Measurements from ENCODE around the gene TCF12. TPM values are rescaled to one million over a fixed set of nuclear protein-coding genes. Genes with fewer than 3 reads are reported as not detected.
A peak's percentile ranks its signal among the peaks of the same experiment; 100 is the strongest.

TCF12 gene
- total and polyA plus RNA-seq, 5 donors from 2014 or later: 45.7 to 83.7 (median 68.2) TPM

GRCh38 chr15:56894601-56895000, 23.8 kb upstream of the TCF12 start:
- no peak overlapping the region for H3K27ac Mint-ChIP-seq
- peaks cover 0 to 4% (median 0%) of the 10 kb centered on the region in 7 donors for H3K9me3 Mint-ChIP-seq
- Histone ChIP-seq H3K9me3 (ENCODE audit: control insufficient read depth in 2 of 2, low read length in 2 of 2) (no peaks in the 10 kb centered on the region), H3K36me3 (ENCODE audit: control insufficient read depth, insufficient read depth, low read length) (no peaks in the 10 kb centered on the region), H3K27me3 (ENCODE audit: control insufficient read depth, insufficient read depth, low read length) (no peaks in the 10 kb centered on the region), H3K27ac (ENCODE audit: insufficient read depth, low read length, poor library complexity, severe bottlenecking) (no peak overlapping the region), H3K4me1 (ENCODE audit: control insufficient read depth, insufficient read depth, low read length, poor library complexity, severe bottlenecking) (no peaks in the 10 kb centered on the region), H3K4me3 (ENCODE audit: low read depth, low read length) (no peak overlapping the region)
- no peaks in the 10 kb centered on the region for H3K4me1 Mint-ChIP-seq
- DNase-seq: no peak
- H3K27me3 Mint-ChIP-seq: peaks cover 4% of the 10 kb centered on the region
- no peak overlapping the region for H3K4me3 Mint-ChIP-seq
- ATAC-seq (ENCODE audit: low read depth in 2 of 2): no peak
- H3K36me3 Mint-ChIP-seq: peaks cover 3% of the 10 kb centered on the region

- peaks cover 3% of the 10 kb centered on the region for H3K27me3 Mint-ChIP-seq
- H3K9me3 ChIP-seq (ENCODE audit: control insufficient read depth in 2 of 2, low read length in 2 of 2): no peaks in the 10 kb centered on the region
- H3K27ac ChIP-seq (ENCODE audit: insufficient read depth, low read length, poor library complexity, severe bottlenecking): no peak overlapping the region
- peaks cover 4 to 12% (median 9%) of the 10 kb centered on the region in 4 donors for H3K4me1 Mint-ChIP-seq
- H3K36me3 Mint-ChIP-seq: peaks cover 8% of the 10 kb centered on the region
- DNase-seq: no peak
- H3K4me1 ChIP-seq (ENCODE audit: control insufficient read depth, insufficient read depth, low read length, poor library complexity, severe bottlenecking): peaks cover 5% of the 10 kb centered on the region
- peaks cover 0 to 4% (median 0%) of the 10 kb centered on the region in 7 donors for H3K9me3 Mint-ChIP-seq
- H3K27ac Mint-ChIP-seq: no peak overlapping the region
- H3K4me3 ChIP-seq (ENCODE audit: low read depth, low read length): no peak overlapping the region
- peak overlapping the region in 2 of 4 donors; percentile 5 to 65 for H3K4me3 Mint-ChIP-seq
- no peaks in the 10 kb centered on the region for H3K36me3 ChIP-seq (ENCODE audit: control insufficient read depth, insufficient read depth, low read length)
- no peaks in the 10 kb centered on the region for H3K27me3 ChIP-seq (ENCODE audit: control insufficient read depth, insufficient read depth, low read length)
- no peak for ATAC-seq (ENCODE audit: low read depth in 2 of 2)
These were observed 16.5 kb upstream of the TCF12 start for GRCh38 chr15:56901931-56902330.

GRCh38 chr15:56906766-56907165, 11.7 kb upstream of the TCF12 start:
- Mint-ChIP-seq H3K4me3 (peak overlapping the region; percentile 29 to 88 (median 72)), H3K27ac (peak overlapping the region in 2 of 3 donors; percentile 70), H3K36me3 (peaks cover 5% of the 10 kb centered on the region), H3K9me3 (peaks cover 0 to 2% (median 0%) of the 10 kb centered on the region in 7 donors), H3K4me1 (peaks cover 9 to 23% (median 15%) of the 10 kb centered on the region in 4 donors), H3K27me3 (no peaks in the 10 kb centered on the region)
- Histone ChIP-seq H3K27me3 (ENCODE audit: control insufficient read depth, insufficient read depth, low read length) (no peaks in the 10 kb centered on the region), H3K4me3 (ENCODE audit: low read depth, low read length) (peak overlapping the region; percentile 84), H3K27ac (ENCODE audit: insufficient read depth, low read length, poor library complexity, severe bottlenecking) (no peak overlapping the region), H3K36me3 (ENCODE audit: control insufficient read depth, insufficient read depth, low read length) (no peaks in the 10 kb centered on the region), H3K9me3 (ENCODE audit: control insufficient read depth in 2 of 2, low read length in 2 of 2) (no peaks in the 10 kb centered on the region), H3K4me1 (ENCODE audit: control insufficient read depth, insufficient read depth, low read length, poor library complexity, severe bottlenecking) (peaks cover 8% of the 10 kb centered on the region)
- DNase-seq (peak in 1 of 3 donors; percentile 13), ATAC-seq (ENCODE audit: low read depth in 2 of 2) (no peak)

GRCh38 chr15:56910801-56911200, 7.6 kb upstream of the TCF12 start:
- no peaks in the 10 kb centered on the region for H3K36me3 ChIP-seq (ENCODE audit: control insufficient read depth, insufficient read depth, low read length)
- H3K27ac Mint-ChIP-seq: no peak overlapping the region

GRCh38 chr15:56913241-56913640, 5.2 kb upstream of the TCF12 start:
- H3K36me3 ChIP-seq (ENCODE audit: control insufficient read depth, insufficient read depth, low read length): no peaks in the 10 kb centered on the region
- H3K4me3 ChIP-seq (ENCODE audit: low read depth, low read length): no peak overlapping the region
- H3K27me3 ChIP-seq (ENCODE audit: control insufficient read depth, insufficient read depth, low read length): no peaks in the 10 kb centered on the region
- DNase-seq (no peak), ATAC-seq (ENCODE audit: low read depth in 2 of 2) (no peak)
- Mint-ChIP-seq H3K27ac (peak overlapping the region in 2 of 3 donors; percentile 27 to 57), H3K36me3 (no peaks in the 10 kb centered on the region), H3K4me3 (peak overlapping the region in 2 of 4 donors; percentile 6 to 43), H3K27me3 (no peaks in the 10 kb centered on the region), H3K4me1 (peaks cover 12 to 40% (median 27%) of the 10 kb centered on the region in 4 donors), H3K9me3 (no peaks in the 10 kb centered on the region)
- H3K4me1 ChIP-seq (ENCODE audit: control insufficient read depth, insufficient read depth, low read length, poor library complexity, severe bottlenecking): peaks cover 14% of the 10 kb centered on the region
- no peak overlapping the region for H3K27ac ChIP-seq (ENCODE audit: insufficient read depth, low read length, poor library complexity, severe bottlenecking)
- no peaks in the 10 kb centered on the region for H3K9me3 ChIP-seq (ENCODE audit: control insufficient read depth in 2 of 2, low read length in 2 of 2)

More at GRCh38 chr15:56910801-56911200, 7.6 kb upstream of the TCF12 start:
- Histone ChIP-seq H3K4me3 (ENCODE audit: low read depth, low read length) (no peak overlapping the region), H3K27me3 (ENCODE audit: control insufficient read depth, insufficient read depth, low read length) (no peaks in the 10 kb centered on the region), H3K4me1 (ENCODE audit: control insufficient read depth, insufficient read depth, low read length, poor library complexity, severe bottlenecking) (peaks cover 8% of the 10 kb centered on the region), H3K9me3 (ENCODE audit: control insufficient read depth in 2 of 2, low read length in 2 of 2) (no peaks in the 10 kb centered on the region), H3K27ac (ENCODE audit: insufficient read depth, low read length, poor library complexity, severe bottlenecking) (no peak overlapping the region)
- Mint-ChIP-seq H3K36me3 (no peaks in the 10 kb centered on the region), H3K4me3 (no peak overlapping the region), H3K9me3 (no peaks in the 10 kb centered on the region), H3K4me1 (peaks cover 9 to 35% (median 25%) of the 10 kb centered on the region in 4 donors), H3K27me3 (no peaks in the 10 kb centered on the region)
- ATAC-seq (ENCODE audit: low read depth in 2 of 2): no peak
- DNase-seq: no peak

GRCh38 chr15:56913670-56914069, 4.8 kb upstream of the TCF12 start:
- Mint-ChIP-seq H3K4me3 (peak overlapping the region in 2 of 4 donors; percentile 6 to 43), H3K27me3 (no peaks in the 10 kb centered on the region), H3K9me3 (no peaks in the 10 kb centered on the region), H3K4me1 (peaks cover 12 to 40% (median 26%) of the 10 kb centered on the region in 4 donors), H3K36me3 (no peaks in the 10 kb centered on the region), H3K27ac (peak overlapping the region in 2 of 3 donors; percentile 27 to 57)
- no peak for DNase-seq
- no peak for ATAC-seq (ENCODE audit: low read depth in 2 of 2)
- H3K27me3 ChIP-seq (ENCODE audit: control insufficient read depth, insufficient read depth, low read length): no peaks in the 10 kb centered on the region
- H3K4me3 ChIP-seq (ENCODE audit: low read depth, low read length): no peak overlapping the region
- no peaks in the 10 kb centered on the region for H3K9me3 ChIP-seq (ENCODE audit: control insufficient read depth in 2 of 2, low read length in 2 of 2)
- H3K4me1 ChIP-seq (ENCODE audit: control insufficient read depth, insufficient read depth, low read length, poor library complexity, severe bottlenecking): peaks cover 14% of the 10 kb centered on the region
- H3K27ac ChIP-seq (ENCODE audit: insufficient read depth, low read length, poor library complexity, severe bottlenecking): no peak overlapping the region
- H3K36me3 ChIP-seq (ENCODE audit: control insufficient read depth, insufficient read depth, low read length): no peaks in the 10 kb centered on the region

- H3K4me3 ChIP-seq (ENCODE audit: low read depth, low read length): no peak overlapping the region
- no peaks in the 10 kb centered on the region for H3K36me3 ChIP-seq (ENCODE audit: control insufficient read depth, insufficient read depth, low read length)
- no peaks in the 10 kb centered on the region for H3K9me3 ChIP-seq (ENCODE audit: control insufficient read depth in 2 of 2, low read length in 2 of 2)
- peaks cover 5% of the 10 kb centered on the region for H3K27me3 Mint-ChIP-seq
- no peaks in the 10 kb centered on the region for H3K9me3 Mint-ChIP-seq
- H3K27ac ChIP-seq (ENCODE audit: insufficient read depth, low read length, poor library complexity, severe bottlenecking): no peak overlapping the region
- H3K36me3 Mint-ChIP-seq: peaks cover 6% of the 10 kb centered on the region
- DNase-seq (no peak), ATAC-seq (ENCODE audit: low read depth in 2 of 2) (no peak)
- H3K4me1 Mint-ChIP-seq: peaks cover 20 to 52% (median 37%) of the 10 kb centered on the region in 4 donors
- H3K27ac Mint-ChIP-seq: no peak overlapping the region
- H3K4me1 ChIP-seq (ENCODE audit: control insufficient read depth, insufficient read depth, low read length, poor library complexity, severe bottlenecking): peaks cover 27% of the 10 kb centered on the region
- peak overlapping the region in 3 of 4 donors; percentile 7 to 70 (median 69) for H3K4me3 Mint-ChIP-seq
- H3K27me3 ChIP-seq (ENCODE audit: control insufficient read depth, insufficient read depth, low read length): no peaks in the 10 kb centered on the region
These were observed 2.6 kb upstream of the TCF12 start for GRCh38 chr15:56915888-56916287.

- no peak overlapping the region for H3K27ac ChIP-seq (ENCODE audit: insufficient read depth, low read length, poor library complexity, severe bottlenecking)
- peak overlapping the region; percentile 52 to 92 (median 81) for H3K27ac Mint-ChIP-seq
- peak overlapping the region; percentile 89 to 96 (median 94) for H3K4me3 Mint-ChIP-seq
These were observed 1.5 kb upstream of the TCF12 start for GRCh38 chr15:56916825-56917477.

More at GRCh38 chr15:56916825-56917477, 1.5 kb upstream of the TCF12 start:
- peak overlapping the region; percentile 87 for H3K4me3 ChIP-seq (ENCODE audit: low read depth, low read length)
- H3K4me1 Mint-ChIP-seq: peaks cover 23 to 53% (median 37%) of the 10 kb centered on the region in 4 donors
- ATAC-seq (ENCODE audit: low read depth in 2 of 2) (no peak), DNase-seq (no peak)
- H3K9me3 ChIP-seq (ENCODE audit: control insufficient read depth in 2 of 2, low read length in 2 of 2): no peaks in the 10 kb centered on the region
- H3K27me3 Mint-ChIP-seq: peaks cover 5% of the 10 kb centered on the region
- peaks cover 6% of the 10 kb centered on the region for H3K36me3 Mint-ChIP-seq
- no peaks in the 10 kb centered on the region for H3K9me3 Mint-ChIP-seq
- H3K36me3 ChIP-seq (ENCODE audit: control insufficient read depth, insufficient read depth, low read length): no peaks in the 10 kb centered on the region
- H3K4me1 ChIP-seq (ENCODE audit: control insufficient read depth, insufficient read depth, low read length, poor library complexity, severe bottlenecking): peaks cover 29% of the 10 kb centered on the region
- no peaks in the 10 kb centered on the region for H3K27me3 ChIP-seq (ENCODE audit: control insufficient read depth, insufficient read depth, low read length)
